HG03520 (cell line): ENCODE measurements around the gene C18orf32.
"Not testable (repeated sequence)": the region's sequence is repeated elsewhere in the genome, so short reads cannot be mapped to it uniquely, and the experiment has no call there.

Experiments used
- ATAC-seq: cut with Tn5 transposase; IDR thresholded peaks from one replicate; pipeline ENCODE4 v1.9.1; 2021; ENCODE audit warnings: mild to moderate bottlenecking, moderate library complexity; ENCODE audit not compliant: unreplicated experiment

C18orf32 gene

GRCh38 chr18:49472459-49472858, 14.6 kb downstream of the C18orf32 start:
- ATAC-seq: no peak

- no peak for ATAC-seq
Observed at GRCh38 chr18:49471532-49471931, 15.5 kb downstream of the C18orf32 start.

GRCh38 chr18:49467599-49467998, 19.4 kb downstream of the C18orf32 start:
- no peak for ATAC-seq

GRCh38 chr18:49467019-49467563, 19.9 kb downstream of the C18orf32 start:
- no peak for ATAC-seq

GRCh38 chr18:49464718-49465598, 22.1 kb downstream of the C18orf32 start:
- ATAC-seq: no peak

- no peak for ATAC-seq
Observed at GRCh38 chr18:49461602-49461977, 25.4 kb downstream of the C18orf32 start.

- no peak for ATAC-seq
Observed at GRCh38 chr18:49460976-49461601, 25.9 kb downstream of the C18orf32 start.

GRCh38 chr18:49459404-49460171, 27.4 kb downstream of the C18orf32 start:
- ATAC-seq: no peak

- ATAC-seq: no peak
Observed at GRCh38 chr18:49457616-49458015, 29.4 kb downstream of the C18orf32 start.

GRCh38 chr18:49456794-49457193, 30.2 kb downstream of the C18orf32 start:
- ATAC-seq: no peak

- ATAC-seq: not testable (repeated sequence)
Observed at GRCh38 chr18:49452534-49452933, 34.5 kb downstream of the C18orf32 start.

GRCh38 chr18:49447810-49448745, 39.0 kb downstream of the C18orf32 start:
- ATAC-seq: no peak

- no peak for ATAC-seq
Observed at GRCh38 chr18:49446481-49446880, 40.6 kb downstream of the C18orf32 start.

- ATAC-seq: no peak
Observed at GRCh38 chr18:49444581-49444980, 42.5 kb downstream of the C18orf32 start.

- no peak for ATAC-seq
Observed at GRCh38 chr18:49443837-49444236, 43.2 kb downstream of the C18orf32 start.

- no peak for ATAC-seq
Observed at GRCh38 chr18:49441338-49441938, 45.6 kb downstream of the C18orf32 start.

- ATAC-seq: no peak
Observed at GRCh38 chr18:49435170-49435569, 51.9 kb downstream of the C18orf32 start.

GRCh38 chr18:49432602-49433001, 54.4 kb downstream of the C18orf32 start:
- ATAC-seq: no peak

- no peak for ATAC-seq
Observed at GRCh38 chr18:49431165-49431962, 55.7 kb downstream of the C18orf32 start.
